ENCODE results near the gene OSCP1.

Gene OSCP1

GRCh38 chr1:36443297-36443696 is 7.0 kb downstream of the OSCP1 start:
- no peak for DNase-seq

GRCh38 chr1:36442337-36442736 is 7.9 kb downstream of the OSCP1 start:
- DNase-seq: no peak

- DNase-seq: no peak
Measured at GRCh38 chr1:36440646-36441045, 9.6 kb downstream of the OSCP1 start.

GRCh38 chr1:36440044-36440443 is 10.2 kb downstream of the OSCP1 start:
- no peak for DNase-seq

- no peak for DNase-seq
Measured at GRCh38 chr1:36438715-36439114, 11.5 kb downstream of the OSCP1 start.

GRCh38 chr1:36436821-36437220 is 13.4 kb downstream of the OSCP1 start:
- no peak for DNase-seq

- DNase-seq: no peak
Measured at GRCh38 chr1:36433102-36433501, 17.1 kb downstream of the OSCP1 start.

- no peak for DNase-seq
Measured at GRCh38 chr1:36432616-36433015, 17.6 kb downstream of the OSCP1 start.

GRCh38 chr1:36425791-36426190 is 24.5 kb downstream of the OSCP1 start:
- no peak for DNase-seq

- DNase-seq: no peak
Measured at GRCh38 chr1:36421649-36422048, 28.6 kb downstream of the OSCP1 start.

GRCh38 chr1:36420836-36421317 is 29.4 kb downstream of the OSCP1 start:
- peak; percentile 83 to 89 for DNase-seq

- DNase-seq: no peak
Measured at GRCh38 chr1:36420409-36420808, 29.8 kb downstream of the OSCP1 start.

- DNase-seq: no peak
Measured at GRCh38 chr1:36419569-36419968, 30.7 kb downstream of the OSCP1 start.

GRCh38 chr1:36419140-36419539 is 31.1 kb downstream of the OSCP1 start:
- DNase-seq: peak; percentile 33 to 35

GRCh38 chr1:36417931-36418330 is 32.3 kb downstream of the OSCP1 start:
- no peak for DNase-seq

GRCh38 chr1:36415661-36416326 is 34.5 kb downstream of the OSCP1 start:
- peak in 1 of 2 experiments; percentile 2 for DNase-seq

GRCh38 chr1:36414384-36414783 is 35.9 kb downstream of the OSCP1 start:
- DNase-seq: no peak

- peak in 1 of 2 experiments; percentile 24 for DNase-seq
Measured at GRCh38 chr1:36411674-36412648, 38.3 kb downstream of the OSCP1 start.

- DNase-seq: no peak
Measured at GRCh38 chr1:36408479-36408878, 41.8 kb downstream of the OSCP1 start.

GRCh38 chr1:36406440-36406839 is 43.8 kb downstream of the OSCP1 start:
- no peak for DNase-seq

- no peak for DNase-seq
Measured at GRCh38 chr1:36402504-36402890, 47.8 kb downstream of the OSCP1 start.

GRCh38 chr1:36401602-36402503 is 48.4 kb downstream of the OSCP1 start:
- no peak for DNase-seq

Measured in NCI-H446 (cell line).